HEK293T (cell line): ENCODE results near the gene C3.

Experiments used
- BHLHE40 ChIP-seq: fragments of 450-650 bp; IDR thresholded peaks from 2 replicates; pipeline ENCODE4 v1.6.1; 2016; ENCODE audit warnings: mild to moderate bottlenecking, moderate library complexity, borderline replicate concordance
- CTBP1 ChIP-seq: fragments of 450-650 bp; IDR thresholded peaks from 2 replicates; pipeline ENCODE4 v1.6.1; 2016; ENCODE audit warnings: borderline replicate concordance
- ELF4 ChIP-seq: fragments of 450-650 bp; IDR thresholded peaks from 2 replicates; pipeline ENCODE4 v1.6.1; 2017; ENCODE audit warnings: antibody characterized with exemption
- FOXA1 ChIP-seq: fragments of 450-650 bp; IDR thresholded peaks from 2 replicates; pipeline ENCODE4 v1.6.1; 2016; ENCODE audit warnings: mild to moderate bottlenecking
- FOXK2 ChIP-seq: fragments of 450-650 bp; IDR thresholded peaks from 2 replicates; pipeline ENCODE4 v1.6.1; 2016; ENCODE audit warnings: mild to moderate bottlenecking
- FOXM1 ChIP-seq: fragments of 450-650 bp; IDR thresholded peaks from 2 replicates; pipeline ENCODE4 v1.6.1; 2017; ENCODE audit warnings: mild to moderate bottlenecking, borderline replicate concordance
- HDGF ChIP-seq: fragments of 450-650 bp; IDR thresholded peaks from 2 replicates; pipeline ENCODE4 v1.6.1; 2017; ENCODE audit warnings: antibody characterized with exemption, borderline replicate concordance
- LEF1 ChIP-seq: fragments of 450-650 bp; IDR thresholded peaks from 2 replicates; pipeline ENCODE4 v1.6.1; 2017; ENCODE audit warnings: mild to moderate bottlenecking, borderline replicate concordance
- NFRKB ChIP-seq: fragments of 450-650 bp; IDR thresholded peaks from 2 replicates; pipeline ENCODE4 v1.6.1; 2016; ENCODE audit warnings: mild to moderate bottlenecking, moderate library complexity
- PKNOX1 ChIP-seq: fragments of 450-650 bp; IDR thresholded peaks from 2 replicates; pipeline ENCODE4 v1.6.1; 2016
- SP1 ChIP-seq: fragments of 450-650 bp; IDR thresholded peaks from 2 replicates; pipeline ENCODE4 v1.6.1; 2017
- SUZ12 ChIP-seq: fragments of 450-650 bp; IDR thresholded peaks from 2 replicates; pipeline ENCODE4 v1.6.1; 2016; ENCODE audit warnings: mild to moderate bottlenecking
- TARDBP ChIP-seq: fragments of 450-650 bp; IDR thresholded peaks from 2 replicates; pipeline ENCODE4 v1.6.1; 2016
- ZNF384 ChIP-seq: fragments of 450-650 bp; IDR thresholded peaks from 2 replicates; pipeline ENCODE4 v1.6.1; 2016

GRCh38 chr19:6736917-6737283 lies 16.4 kb upstream of the C3 start:
- TF ChIP-seq FOXM1 (no peak), SP1 (no peak), FOXA1 (no peak), BHLHE40 (no peak), ELF4 (no peak), HDGF (no peak), CTBP1 (no peak), LEF1 (no peak), SUZ12 (no peak), NFRKB (no peak), FOXK2 (no peak), PKNOX1 (no peak), ZNF384 (no peak), TARDBP (no peak)
